ENCODE results near the gene FOXD1.
A peak's percentile ranks its signal among the peaks of the same experiment; 100 is the strongest.
"Not testable (repeated sequence)": the region's sequence is repeated elsewhere in the genome, so short reads cannot be mapped to it uniquely, and the experiment has no call there.

The FOXD1 gene

GRCh38 chr5:73420666-73421065, 27.9 kb downstream of the FOXD1 start:
- no peak overlapping the region for H3K27ac Mint-ChIP-seq
- no peak overlapping the region for H3K4me3 Mint-ChIP-seq
- peaks cover 2% of the 10 kb centered on the region for H3K36me3 Mint-ChIP-seq (ENCODE audit: low read depth)
- H3K9me3 Mint-ChIP-seq = peaks cover 7% of the 10 kb centered on the region
- peaks cover 89% of the 10 kb centered on the region for H3K27me3 Mint-ChIP-seq (ENCODE audit: low read depth)
- H3K4me1 Mint-ChIP-seq (ENCODE audit: low read depth) = peaks cover 3% of the 10 kb centered on the region

- Mint-ChIP-seq H3K9me3 (peaks cover 7% of the 10 kb centered on the region), H3K36me3 (ENCODE audit: low read depth) (peaks cover 2% of the 10 kb centered on the region), H3K4me3 (no peak overlapping the region), H3K27me3 (ENCODE audit: low read depth) (peaks cover 92% of the 10 kb centered on the region), H3K27ac (peak overlapping the region; percentile 41), H3K4me1 (ENCODE audit: low read depth) (peaks cover 3% of the 10 kb centered on the region)
Measured at GRCh38 chr5:73419465-73420390, 28.8 kb downstream of the FOXD1 start.

- no peak overlapping the region for H3K4me3 Mint-ChIP-seq
- H3K27me3 Mint-ChIP-seq (ENCODE audit: low read depth) = peaks cover 92% of the 10 kb centered on the region
- H3K27ac Mint-ChIP-seq = no peak overlapping the region
- peaks cover 7% of the 10 kb centered on the region for H3K9me3 Mint-ChIP-seq
- peaks cover 3% of the 10 kb centered on the region for H3K4me1 Mint-ChIP-seq (ENCODE audit: low read depth)
- H3K36me3 Mint-ChIP-seq (ENCODE audit: low read depth) = peaks cover 2% of the 10 kb centered on the region
Measured at GRCh38 chr5:73419117-73419464, 29.5 kb downstream of the FOXD1 start.

GRCh38 chr5:73418244-73418691, 30.3 kb downstream of the FOXD1 start:
- Mint-ChIP-seq H3K36me3 (ENCODE audit: low read depth) (peaks cover 2% of the 10 kb centered on the region), H3K9me3 (peaks cover 7% of the 10 kb centered on the region), H3K27me3 (ENCODE audit: low read depth) (peaks cover 93% of the 10 kb centered on the region), H3K4me1 (ENCODE audit: low read depth) (peaks cover 3% of the 10 kb centered on the region), H3K27ac (no peak overlapping the region), H3K4me3 (no peak overlapping the region)

- peaks cover 7% of the 10 kb centered on the region for H3K9me3 Mint-ChIP-seq
- H3K27ac Mint-ChIP-seq = no peak overlapping the region
- peaks cover 2% of the 10 kb centered on the region for H3K36me3 Mint-ChIP-seq (ENCODE audit: low read depth)
- H3K4me1 Mint-ChIP-seq (ENCODE audit: low read depth) = peaks cover 3% of the 10 kb centered on the region
- H3K27me3 Mint-ChIP-seq (ENCODE audit: low read depth) = peaks cover 92% of the 10 kb centered on the region
- H3K4me3 Mint-ChIP-seq = no peak overlapping the region
Measured at GRCh38 chr5:73417303-73418034, 31.1 kb downstream of the FOXD1 start.

- no peak overlapping the region for H3K4me3 Mint-ChIP-seq
- H3K27me3 Mint-ChIP-seq (ENCODE audit: low read depth) = peaks cover 83% of the 10 kb centered on the region
Measured at GRCh38 chr5:73415617-73416016, 33.0 kb downstream of the FOXD1 start.

GRCh38 chr5:73415171-73415570, 33.4 kb downstream of the FOXD1 start:
- Mint-ChIP-seq H3K4me1 (ENCODE audit: low read depth) (no peaks in the 10 kb centered on the region), H3K36me3 (ENCODE audit: low read depth) (peaks cover 2% of the 10 kb centered on the region), H3K9me3 (no peaks in the 10 kb centered on the region), H3K4me3 (no peak overlapping the region), H3K27me3 (ENCODE audit: low read depth) (peaks cover 80% of the 10 kb centered on the region), H3K27ac (no peak overlapping the region)

More at GRCh38 chr5:73415617-73416016, 33.0 kb downstream of the FOXD1 start:
- no peaks in the 10 kb centered on the region for H3K4me1 Mint-ChIP-seq (ENCODE audit: low read depth)
- peaks cover 2% of the 10 kb centered on the region for H3K36me3 Mint-ChIP-seq (ENCODE audit: low read depth)
- no peak overlapping the region for H3K27ac Mint-ChIP-seq
- peaks cover 4% of the 10 kb centered on the region for H3K9me3 Mint-ChIP-seq

- H3K27ac Mint-ChIP-seq = no peak overlapping the region
- no peak overlapping the region for H3K4me3 Mint-ChIP-seq
- H3K27me3 Mint-ChIP-seq (ENCODE audit: low read depth) = peaks cover 66% of the 10 kb centered on the region
- H3K4me1 Mint-ChIP-seq (ENCODE audit: low read depth) = no peaks in the 10 kb centered on the region
- H3K9me3 Mint-ChIP-seq = no peaks in the 10 kb centered on the region
- H3K36me3 Mint-ChIP-seq (ENCODE audit: low read depth) = peaks cover 2% of the 10 kb centered on the region
Measured at GRCh38 chr5:73412597-73412988, 36.0 kb downstream of the FOXD1 start.

- no peak overlapping the region for H3K27ac Mint-ChIP-seq
- H3K27me3 Mint-ChIP-seq (ENCODE audit: low read depth) = peaks cover 64% of the 10 kb centered on the region
- H3K4me3 Mint-ChIP-seq = no peak overlapping the region
- no peaks in the 10 kb centered on the region for H3K36me3 Mint-ChIP-seq (ENCODE audit: low read depth)
- no peaks in the 10 kb centered on the region for H3K9me3 Mint-ChIP-seq
- H3K4me1 Mint-ChIP-seq (ENCODE audit: low read depth) = no peaks in the 10 kb centered on the region
Measured at GRCh38 chr5:73411936-73412596, 36.5 kb downstream of the FOXD1 start.

GRCh38 chr5:73409927-73410326, 38.6 kb downstream of the FOXD1 start:
- not testable (repeated sequence) for H3K36me3 Mint-ChIP-seq (ENCODE audit: low read depth); H3K27ac Mint-ChIP-seq; H3K4me3 Mint-ChIP-seq; H3K9me3 Mint-ChIP-seq; H3K4me1 Mint-ChIP-seq (ENCODE audit: low read depth)
- peaks cover 60% of the 10 kb centered on the region for H3K27me3 Mint-ChIP-seq (ENCODE audit: low read depth)

GRCh38 chr5:73405691-73406090, 42.9 kb downstream of the FOXD1 start:
- H3K4me3 Mint-ChIP-seq = no peak overlapping the region
- H3K4me1 Mint-ChIP-seq (ENCODE audit: low read depth) = no peaks in the 10 kb centered on the region
- peaks cover 39% of the 10 kb centered on the region for H3K27me3 Mint-ChIP-seq (ENCODE audit: low read depth)
- H3K27ac Mint-ChIP-seq = no peak overlapping the region
- no peaks in the 10 kb centered on the region for H3K9me3 Mint-ChIP-seq
- H3K36me3 Mint-ChIP-seq (ENCODE audit: low read depth) = no peaks in the 10 kb centered on the region

- Mint-ChIP-seq H3K36me3 (ENCODE audit: low read depth) (no peaks in the 10 kb centered on the region), H3K4me3 (no peak overlapping the region), H3K9me3 (no peaks in the 10 kb centered on the region), H3K27me3 (ENCODE audit: low read depth) (peaks cover 38% of the 10 kb centered on the region), H3K27ac (no peak overlapping the region), H3K4me1 (ENCODE audit: low read depth) (no peaks in the 10 kb centered on the region)
Measured at GRCh38 chr5:73399775-73400174, 48.8 kb downstream of the FOXD1 start.

All from T-helper 1 cell treated with Interleukin-12 subunit alpha and Interleukin-12 subunit beta and Interleukin-4 antibody, amounts not matched to agents 30 μg/mL and 1 μg/mL, for 36 hours (primary cell).